GM06990 (cell line): ENCODE measurements around the gene SF3A2.
A peak's percentile ranks its signal among the peaks of the same experiment; 100 is the strongest.

Experiments
- DNase-seq: peaks from one replicate; pipeline ENCODE4 v3.0.0-alpha.2; 2011; ENCODE audit not compliant: insufficient read length; ENCODE audit errors: extremely low read depth
- H3K27me3 ChIP-seq: replicated peaks from 2 replicates; pipeline ENCODE4 v1.6.0; 2011; ENCODE audit warnings: low read length; ENCODE audit not compliant: control insufficient read depth, insufficient read depth
- H3K36me3 ChIP-seq: 2 replicates; pipeline ENCODE4 v1.5.1; 2011; ENCODE audit warnings: low read length; ENCODE audit not compliant: control insufficient read depth, insufficient read depth
- H3K4me3 ChIP-seq: replicated peaks from 2 replicates; pipeline ENCODE4 v1.5.1; 2011; ENCODE audit warnings: low read depth, mild to moderate bottlenecking, control low read depth, low read length
- TF ChIP-seq, protein P1 (sequence below): IDR thresholded peaks from 2 replicates; pipeline ENCODE4 v1.5.1; 2011; ENCODE audit warnings: low read length, control low read depth, mild to moderate bottlenecking, inconsistent platforms; ENCODE audit not compliant: insufficient read depth, poor library complexity, severe bottlenecking

SF3A2 gene

DNA sequence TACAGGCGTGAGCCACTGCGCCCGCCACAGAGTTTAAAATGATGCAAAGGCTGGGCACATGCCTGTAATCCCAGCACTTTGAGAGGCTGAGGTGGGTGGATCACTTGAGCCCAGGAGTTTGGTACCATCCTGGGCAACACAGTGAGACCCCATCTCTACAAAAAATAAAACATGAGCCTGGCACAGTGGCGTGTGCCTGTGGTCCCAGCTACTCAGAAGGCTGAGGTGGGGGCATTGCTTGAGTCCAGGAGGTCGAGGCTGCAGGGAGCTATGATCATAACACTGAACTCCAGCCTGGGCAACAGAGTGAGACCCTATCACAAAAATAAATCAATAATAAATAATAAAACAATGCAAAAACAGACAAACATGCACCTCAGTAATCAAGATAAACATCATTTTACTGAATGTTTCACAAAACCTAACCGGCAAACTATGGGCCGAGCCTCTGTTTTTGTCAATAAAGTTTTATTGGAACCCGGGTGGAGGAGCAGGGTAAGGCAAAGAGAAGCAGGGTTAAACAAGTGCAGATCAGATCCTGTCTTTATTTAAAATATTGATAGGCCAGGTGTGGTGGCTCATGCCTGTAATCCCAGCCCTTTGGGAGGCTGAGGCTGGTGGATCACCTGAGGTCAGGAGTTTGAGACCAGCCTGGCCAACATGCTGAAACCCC is 47.3 kb downstream of the SF3A2 start:
- no peaks in the 10 kb centered on the region for H3K36me3 ChIP-seq
- no peak for DNase-seq
- H3K4me3 ChIP-seq = no peak overlapping the region
- no peaks in the 10 kb centered on the region for H3K27me3 ChIP-seq
- TF ChIP-seq, protein P1, sequence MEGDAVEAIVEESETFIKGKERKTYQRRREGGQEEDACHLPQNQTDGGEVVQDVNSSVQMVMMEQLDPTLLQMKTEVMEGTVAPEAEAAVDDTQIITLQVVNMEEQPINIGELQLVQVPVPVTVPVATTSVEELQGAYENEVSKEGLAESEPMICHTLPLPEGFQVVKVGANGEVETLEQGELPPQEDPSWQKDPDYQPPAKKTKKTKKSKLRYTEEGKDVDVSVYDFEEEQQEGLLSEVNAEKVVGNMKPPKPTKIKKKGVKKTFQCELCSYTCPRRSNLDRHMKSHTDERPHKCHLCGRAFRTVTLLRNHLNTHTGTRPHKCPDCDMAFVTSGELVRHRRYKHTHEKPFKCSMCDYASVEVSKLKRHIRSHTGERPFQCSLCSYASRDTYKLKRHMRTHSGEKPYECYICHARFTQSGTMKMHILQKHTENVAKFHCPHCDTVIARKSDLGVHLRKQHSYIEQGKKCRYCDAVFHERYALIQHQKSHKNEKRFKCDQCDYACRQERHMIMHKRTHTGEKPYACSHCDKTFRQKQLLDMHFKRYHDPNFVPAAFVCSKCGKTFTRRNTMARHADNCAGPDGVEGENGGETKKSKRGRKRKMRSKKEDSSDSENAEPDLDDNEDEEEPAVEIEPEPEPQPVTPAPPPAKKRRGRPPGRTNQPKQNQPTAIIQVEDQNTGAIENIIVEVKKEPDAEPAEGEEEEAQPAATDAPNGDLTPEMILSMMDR = no peak

DNA sequence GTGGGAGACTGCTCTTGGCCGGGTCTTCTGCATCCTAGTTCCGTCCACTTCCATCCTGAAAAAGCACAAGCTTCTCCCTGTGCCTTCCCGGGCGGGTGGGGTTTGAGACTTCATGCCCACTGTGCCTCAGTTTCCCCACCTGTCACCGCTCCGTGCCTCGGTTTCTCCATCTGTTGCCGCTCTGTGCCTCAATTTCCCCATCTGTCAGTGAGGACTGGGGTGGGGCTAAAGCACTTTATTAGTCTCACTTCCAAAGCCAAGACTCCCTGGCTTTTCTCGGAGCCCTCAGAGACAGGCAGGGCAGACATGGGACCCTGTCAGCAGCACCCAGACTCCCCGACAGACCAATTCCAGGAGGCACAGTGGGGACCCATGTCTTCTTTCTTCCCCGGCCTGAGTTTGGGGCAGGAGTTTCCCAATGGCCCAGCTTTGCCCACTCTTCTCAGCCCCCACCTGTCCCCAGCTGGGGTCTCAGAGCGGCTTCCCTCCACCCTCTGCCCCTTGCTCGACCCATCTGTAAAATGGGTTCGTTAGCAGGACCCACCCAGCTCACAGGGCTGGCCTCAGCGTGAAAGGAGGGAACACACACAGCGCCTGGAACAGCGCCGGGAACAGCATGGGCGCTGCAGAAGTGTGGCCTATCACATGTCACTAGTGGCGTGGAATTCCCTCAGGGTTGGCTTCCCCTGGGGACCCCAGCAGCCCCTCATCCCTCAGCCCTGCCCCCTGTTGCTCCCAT is 49.9 kb downstream of the SF3A2 start:
- H3K27me3 ChIP-seq = no peaks in the 10 kb centered on the region
- no peak overlapping the region for H3K4me3 ChIP-seq
- no peak for DNase-seq
- TF ChIP-seq, protein P1 = no peak
- no peaks in the 10 kb centered on the region for H3K36me3 ChIP-seq

DNA sequence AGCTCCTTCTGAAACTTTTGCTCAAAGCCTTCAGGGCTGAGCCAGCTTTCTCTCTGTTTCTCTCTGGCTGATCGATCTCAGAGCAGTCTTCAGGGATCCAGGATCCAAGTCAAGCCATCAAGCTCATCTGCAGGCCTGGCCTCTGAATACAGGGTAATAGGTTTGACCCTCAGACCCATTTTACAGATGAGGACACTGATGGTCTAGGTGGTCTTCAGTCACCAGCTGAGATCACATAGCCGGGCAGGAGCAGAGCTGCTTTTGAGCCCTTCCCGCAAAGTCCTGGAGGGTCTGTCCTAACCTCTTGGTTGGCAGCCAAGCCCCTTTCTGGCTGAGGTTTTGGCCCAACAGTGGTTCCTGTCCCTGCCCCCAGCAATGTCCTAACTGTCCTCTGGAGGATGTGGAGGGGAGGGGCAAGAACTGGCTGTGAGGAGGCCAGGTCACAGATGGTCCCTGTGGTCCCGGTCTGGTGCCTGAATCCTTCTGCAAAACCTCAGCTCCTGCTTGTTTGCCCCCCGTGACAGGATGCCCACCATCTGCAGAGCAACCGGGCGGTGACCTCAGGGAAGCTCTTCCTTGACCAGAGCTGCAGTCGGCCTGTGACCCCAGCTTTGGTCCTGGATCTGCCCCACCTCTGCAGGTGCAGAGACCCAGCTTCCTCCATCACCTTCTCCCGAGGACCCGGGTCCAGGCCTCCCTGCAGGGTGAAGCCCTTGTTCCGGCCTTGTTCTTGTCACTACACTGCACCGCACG is 51.1 kb downstream of the SF3A2 start:
- Histone ChIP-seq H3K4me3 (no peak overlapping the region), H3K27me3 (no peaks in the 10 kb centered on the region), H3K36me3 (no peaks in the 10 kb centered on the region; the same call in 1 of the 2 replicates)
- TF ChIP-seq, protein P1 = no peak
- DNase-seq = no peak

DNA sequence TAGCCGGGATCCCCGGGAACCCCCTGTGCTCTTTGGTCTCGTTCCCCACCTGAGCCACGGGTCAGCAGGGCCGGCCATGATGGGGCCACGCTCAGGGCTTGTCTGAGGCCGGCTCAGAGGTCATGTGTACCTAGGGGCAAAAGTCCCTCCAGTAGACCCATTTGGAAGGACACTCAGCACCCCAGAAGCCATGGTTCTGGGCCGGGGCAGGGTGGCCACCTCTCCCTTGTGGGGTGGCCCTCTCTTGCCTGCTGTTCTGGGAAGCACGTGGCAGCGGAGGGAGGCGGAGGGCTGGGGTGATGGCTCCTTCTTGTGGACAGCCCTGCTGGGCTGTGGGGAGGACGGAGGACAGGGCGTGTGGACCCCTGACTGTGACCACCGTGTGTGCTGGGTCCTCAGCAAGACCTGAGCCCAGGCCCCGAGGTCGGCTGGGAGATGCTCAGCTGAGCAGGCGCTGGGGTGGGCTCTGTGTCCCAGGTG is 51.8 kb downstream of the SF3A2 start:
- TF ChIP-seq, protein P1 = no peak
- H3K27me3 ChIP-seq = no peaks in the 10 kb centered on the region

DNA sequence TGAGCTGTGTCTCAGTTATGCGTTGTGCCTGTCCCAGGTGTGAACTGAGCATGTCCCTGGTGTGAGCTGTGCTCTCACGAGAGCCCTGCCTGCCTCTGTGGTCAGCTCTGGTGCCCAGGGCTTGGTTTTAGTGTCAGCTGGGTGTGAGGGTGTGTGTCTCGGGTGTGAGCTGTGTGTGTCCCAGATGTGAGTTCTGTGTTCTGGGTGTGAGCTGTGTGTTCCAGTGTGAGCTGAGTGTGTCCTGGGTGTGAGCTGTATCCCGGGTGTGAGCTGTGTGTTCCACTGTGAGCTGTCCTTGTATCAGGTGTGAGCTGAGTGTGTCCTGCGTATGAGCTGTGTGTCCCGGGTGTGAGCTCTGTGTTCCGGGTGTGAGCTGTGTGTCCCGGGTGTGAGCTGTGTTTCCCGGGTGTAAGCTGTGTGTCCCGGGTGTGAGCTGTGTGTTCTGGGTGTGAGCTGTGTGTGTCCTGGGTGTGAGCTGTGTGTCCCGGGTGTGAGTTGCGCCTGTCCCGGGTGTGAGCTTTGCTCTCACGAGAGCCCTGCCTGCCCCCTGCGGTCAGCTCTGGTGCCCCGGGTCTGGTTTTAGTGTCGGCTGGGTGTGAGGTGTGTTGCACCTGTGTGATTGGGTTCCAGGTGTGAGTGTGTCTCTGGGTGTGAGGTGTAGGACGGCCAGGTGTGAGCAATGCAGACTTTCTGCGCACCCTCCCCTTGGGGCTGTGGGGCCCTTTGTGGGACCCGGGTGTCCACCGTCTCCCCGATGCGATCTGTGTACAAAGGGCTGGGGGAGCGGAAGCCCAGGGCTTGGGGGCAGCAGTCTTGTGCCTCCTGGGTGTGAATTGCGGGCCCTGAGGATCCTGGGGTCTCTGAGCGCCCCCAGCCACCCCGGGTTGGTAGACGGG is 52.4 kb downstream of the SF3A2 start:
- H3K4me3 ChIP-seq = peak overlapping the region; percentile 35
- DNase-seq = peak; percentile 61
- no peaks in the 10 kb centered on the region for H3K27me3 ChIP-seq
- TF ChIP-seq, protein P1 = peak; percentile 2
- no peaks in the 10 kb centered on the region; the same call in 1 of the 2 replicates for H3K36me3 ChIP-seq

More for the DNA sequence above, 51.8 kb downstream of the SF3A2 start:
- DNase-seq = no peak
- Histone ChIP-seq H3K36me3 (no peaks in the 10 kb centered on the region; the same call in 1 of the 2 replicates), H3K4me3 (no peak overlapping the region)
